Mammary epithelial cell (primary cell): Measurements from ENCODE around the gene CD2AP.

Experiments
- CTCF ChIP-seq, 2 donors: IDR thresholded peaks in 1 of 2; conservative IDR thresholded peaks in 1 of 2; 2 replicates each; pipeline ENCODE4 v1.5.1; 2011 to 2012; ENCODE audit warnings: inconsistent platforms in 2 of 2, low read length in 2 of 2, mild to moderate bottlenecking in 2 of 2, control low read depth in 1 of 2, low read depth in 1 of 2; ENCODE audit not compliant: insufficient read depth in 1 of 2; ENCODE audit errors: extremely low read depth in 1 of 2
- EZH2 ChIP-seq: IDR thresholded peaks from 2 replicates; pipeline ENCODE4 v1.6.1; 2012; ENCODE audit warnings: low read length, inconsistent platforms, borderline replicate concordance

DNA sequence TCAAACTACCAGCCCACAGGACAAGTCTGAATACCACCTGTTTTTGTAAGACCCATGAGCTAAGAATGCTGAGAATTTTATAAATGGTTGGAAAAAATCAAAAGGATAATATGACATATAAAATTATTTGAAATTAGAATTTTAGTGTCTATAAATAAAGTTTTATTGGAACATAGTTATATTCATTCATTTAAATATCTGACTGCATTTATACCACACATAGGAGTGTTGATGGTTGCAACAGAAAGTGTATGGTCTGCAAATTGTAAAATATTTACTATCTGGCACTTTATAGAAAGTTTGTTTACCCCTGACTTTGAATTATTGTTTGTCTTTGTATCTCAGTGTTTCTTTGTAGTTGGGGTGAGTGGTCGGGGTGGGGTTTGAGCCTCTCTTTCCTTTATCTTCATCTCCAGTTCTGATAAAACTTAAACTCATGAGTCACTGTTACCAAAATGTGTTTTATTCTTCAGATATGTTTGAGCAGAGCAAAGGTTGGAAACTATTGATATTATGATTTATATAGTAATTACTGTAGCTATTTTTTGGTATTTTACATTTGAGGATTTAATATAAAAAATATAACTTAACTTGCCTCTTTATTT lies 55.5 kb downstream of the CD2AP start:
- no peak for TF ChIP-seq CTCF (conservative IDR thresholded peaks at IDR 0.05 in 1 of 2, IDR thresholded peaks at IDR 0.05 in 1 of 2; ENCODE audit: extremely low read depth in 1 of 2, insufficient read depth in 1 of 2, low read depth in 1 of 2, low read length in 2 of 2)
- TF ChIP-seq EZH2: no peak
